ENCODE measurements around the gene CDS1. TPM values are rescaled to one million over a fixed set of nuclear protein-coding genes. Genes with fewer than 3 reads are reported as not detected.

Gene CDS1
- total and polyA plus RNA-seq, 2 experiments from 2014 or later: 10.0 to 22.6 TPM

DNA sequence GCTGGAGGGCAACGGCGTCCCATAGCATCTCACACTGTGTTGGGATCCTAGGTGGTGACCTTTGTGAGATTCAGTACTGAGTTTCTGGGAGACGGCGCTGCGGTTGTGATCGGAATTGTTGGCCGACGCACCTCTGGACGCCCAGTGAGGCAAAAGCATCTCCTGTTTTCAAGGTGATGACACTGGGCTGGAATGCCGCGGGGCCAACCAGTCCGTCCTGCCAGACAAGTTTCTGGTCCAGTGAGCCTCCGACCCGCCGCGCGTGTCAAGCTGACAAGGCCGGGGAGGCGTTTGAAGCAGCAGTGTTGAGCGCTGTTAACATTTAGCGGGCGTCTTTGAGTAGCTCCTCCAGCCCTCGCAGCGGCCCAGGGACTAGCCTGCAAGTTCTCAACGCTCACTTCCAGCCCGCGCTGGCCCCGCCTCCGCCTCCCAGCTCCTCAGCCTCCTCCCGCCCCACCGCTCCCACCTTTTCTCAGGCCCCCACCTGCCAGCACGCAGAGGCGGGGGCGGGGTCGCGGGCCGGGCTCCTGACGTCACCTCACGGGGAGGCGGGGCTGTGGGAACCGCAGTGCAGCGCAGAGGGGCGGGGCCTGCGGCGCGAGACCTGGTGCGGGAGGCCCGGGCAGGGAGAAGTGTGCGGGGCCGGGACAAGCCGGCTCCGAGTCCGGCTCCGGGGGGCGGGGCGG is 482 bp upstream of the CDS1 start (continued):
- TF ChIP-seq, protein P1, sequence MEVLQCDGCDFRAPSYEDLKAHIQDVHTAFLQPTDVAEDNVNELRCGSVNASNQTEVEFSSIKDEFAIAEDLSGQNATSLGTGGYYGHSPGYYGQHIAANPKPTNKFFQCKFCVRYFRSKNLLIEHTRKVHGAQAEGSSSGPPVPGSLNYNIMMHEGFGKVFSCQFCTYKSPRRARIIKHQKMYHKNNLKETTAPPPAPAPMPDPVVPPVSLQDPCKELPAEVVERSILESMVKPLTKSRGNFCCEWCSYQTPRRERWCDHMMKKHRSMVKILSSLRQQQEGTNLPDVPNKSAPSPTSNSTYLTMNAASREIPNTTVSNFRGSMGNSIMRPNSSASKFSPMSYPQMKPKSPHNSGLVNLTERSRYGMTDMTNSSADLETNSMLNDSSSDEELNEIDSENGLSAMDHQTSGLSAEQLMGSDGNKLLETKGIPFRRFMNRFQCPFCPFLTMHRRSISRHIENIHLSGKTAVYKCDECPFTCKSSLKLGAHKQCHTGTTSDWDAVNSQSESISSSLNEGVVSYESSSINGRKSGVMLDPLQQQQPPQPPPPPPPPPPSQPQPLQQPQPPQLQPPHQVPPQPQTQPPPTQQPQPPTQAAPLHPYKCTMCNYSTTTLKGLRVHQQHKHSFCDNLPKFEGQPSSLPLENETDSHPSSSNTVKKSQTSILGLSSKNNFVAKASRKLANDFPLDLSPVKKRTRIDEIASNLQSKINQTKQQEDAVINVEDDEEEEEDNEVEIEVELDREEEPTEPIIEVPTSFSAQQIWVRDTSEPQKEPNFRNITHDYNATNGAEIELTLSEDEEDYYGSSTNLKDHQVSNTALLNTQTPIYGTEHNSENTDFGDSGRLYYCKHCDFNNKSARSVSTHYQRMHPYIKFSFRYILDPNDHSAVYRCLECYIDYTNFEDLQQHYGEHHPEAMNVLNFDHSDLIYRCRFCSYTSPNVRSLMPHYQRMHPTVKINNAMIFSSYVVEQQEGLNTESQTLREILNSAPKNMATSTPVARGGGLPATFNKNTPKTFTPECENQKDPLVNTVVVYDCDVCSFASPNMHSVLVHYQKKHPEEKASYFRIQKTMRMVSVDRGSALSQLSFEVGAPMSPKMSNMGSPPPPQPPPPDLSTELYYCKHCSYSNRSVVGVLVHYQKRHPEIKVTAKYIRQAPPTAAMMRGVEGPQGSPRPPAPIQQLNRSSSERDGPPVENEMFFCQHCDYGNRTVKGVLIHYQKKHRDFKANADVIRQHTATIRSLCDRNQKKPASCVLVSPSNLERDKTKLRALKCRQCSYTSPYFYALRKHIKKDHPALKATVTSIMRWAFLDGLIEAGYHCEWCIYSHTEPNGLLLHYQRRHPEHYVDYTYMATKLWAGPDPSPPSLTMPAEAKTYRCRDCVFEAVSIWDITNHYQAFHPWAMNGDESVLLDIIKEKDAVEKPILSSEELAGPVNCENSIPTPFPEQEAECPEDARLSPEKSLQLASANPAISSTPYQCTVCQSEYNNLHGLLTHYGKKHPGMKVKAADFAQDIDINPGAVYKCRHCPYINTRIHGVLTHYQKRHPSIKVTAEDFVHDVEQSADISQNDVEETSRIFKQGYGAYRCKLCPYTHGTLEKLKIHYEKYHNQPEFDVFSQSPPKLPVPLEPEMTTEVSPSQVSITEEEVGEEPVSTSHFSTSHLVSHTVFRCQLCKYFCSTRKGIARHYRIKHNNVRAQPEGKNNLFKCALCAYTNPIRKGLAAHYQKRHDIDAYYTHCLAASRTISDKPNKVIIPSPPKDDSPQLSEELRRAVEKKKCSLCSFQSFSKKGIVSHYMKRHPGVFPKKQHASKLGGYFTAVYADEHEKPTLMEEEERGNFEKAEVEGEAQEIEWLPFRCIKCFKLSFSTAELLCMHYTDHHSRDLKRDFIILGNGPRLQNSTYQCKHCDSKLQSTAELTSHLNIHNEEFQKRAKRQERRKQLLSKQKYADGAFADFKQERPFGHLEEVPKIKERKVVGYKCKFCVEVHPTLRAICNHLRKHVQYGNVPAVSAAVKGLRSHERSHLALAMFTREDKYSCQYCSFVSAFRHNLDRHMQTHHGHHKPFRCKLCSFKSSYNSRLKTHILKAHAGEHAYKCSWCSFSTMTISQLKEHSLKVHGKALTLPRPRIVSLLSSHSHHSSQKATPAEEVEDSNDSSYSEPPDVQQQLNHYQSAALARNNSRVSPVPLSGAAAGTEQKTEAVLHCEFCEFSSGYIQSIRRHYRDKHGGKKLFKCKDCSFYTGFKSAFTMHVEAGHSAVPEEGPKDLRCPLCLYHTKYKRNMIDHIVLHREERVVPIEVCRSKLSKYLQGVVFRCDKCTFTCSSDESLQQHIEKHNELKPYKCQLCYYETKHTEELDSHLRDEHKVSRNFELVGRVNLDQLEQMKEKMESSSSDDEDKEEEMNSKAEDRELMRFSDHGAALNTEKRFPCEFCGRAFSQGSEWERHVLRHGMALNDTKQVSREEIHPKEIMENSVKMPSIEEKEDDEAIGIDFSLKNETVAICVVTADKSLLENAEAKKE (CRISPR knock-in tag; IDR thresholded peaks at IDR 0.05): no peak
- peak; percentile 14 for TF ChIP-seq JUNB (IDR thresholded peaks at IDR 0.05; ENCODE audit: unreplicated experiment)
- TF ChIP-seq ZNF331 (CRISPR knock-in tag; IDR thresholded peaks at IDR 0.05; ENCODE audit: low read depth): no peak

DNA sequence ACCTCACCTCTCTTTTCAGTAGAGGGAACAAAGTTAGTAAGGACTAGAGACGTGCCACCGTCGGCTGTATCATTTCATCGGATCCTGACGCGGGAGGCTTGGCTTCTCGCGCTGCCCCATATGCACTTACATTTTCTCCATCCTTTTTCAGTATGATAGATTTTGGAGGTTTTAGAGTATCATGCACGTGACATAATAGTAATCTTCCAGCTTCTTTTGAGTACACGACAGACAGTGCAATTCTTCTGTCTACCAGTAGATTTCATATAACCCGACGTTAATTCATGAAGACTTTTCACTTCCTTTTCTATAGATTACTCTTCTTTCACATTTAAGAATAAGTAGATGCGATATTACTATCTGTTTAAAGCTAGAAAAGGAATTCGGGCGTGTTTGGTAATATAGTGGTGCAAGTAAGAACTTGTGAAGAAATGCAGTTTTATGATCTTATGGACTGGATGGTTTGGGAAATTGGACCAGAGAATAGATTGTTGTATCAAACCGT is 1.0 kb downstream of the CDS1 start:
- H4K20me1 ChIP-seq (replicated peaks; ENCODE audit: insufficient read depth): 0 out of 2 replicates have a peak, but pooled peaks cover 6% of the 10 kb centered on the region
- H3K27ac ChIP-seq (ENCODE audit: low read depth): no peak overlapping the region
- Mint-ChIP-seq H3K4me1 (peaks cover 52% of the 10 kb centered on the region), H3K27me3 (ENCODE audit: insufficient read depth, low read depth, poor library complexity) (peaks cover 14% of the 10 kb centered on the region), H3K36me3 (ENCODE audit: low read depth) (peaks cover 32% of the 10 kb centered on the region), H3K9me3 (peaks cover 33% of the 10 kb centered on the region), H3K4me3 (peak overlapping the region; percentile 92), H3K27ac (peak overlapping the region; percentile 66; the same call in 1 of the 2 replicates)
- no peaks in the 10 kb centered on the region for H3K9me2 ChIP-seq (ENCODE audit: insufficient read depth)
- DNase-seq (ENCODE audit: low spot score): no peak
- H3K4me2 ChIP-seq: peak overlapping the region; percentile 79
- peaks cover 18% of the 10 kb centered on the region; the same call in 1 of the 2 replicates for H3K27me3 ChIP-seq (ENCODE audit: insufficient read depth)
- H3K4me3 ChIP-seq: peak overlapping the region; percentile 63
- peaks cover 8% of the 10 kb centered on the region; the same call in 1 of the 2 replicates for H3F3A ChIP-seq (replicated peaks; ENCODE audit: low read depth)
- peaks cover 6% of the 10 kb centered on the region; the same call in 1 of the 2 replicates for H3K36me3 ChIP-seq (ENCODE audit: insufficient read depth)
- no peak for ATAC-seq
- H3K79me2 ChIP-seq (replicated peaks; ENCODE audit: insufficient read depth): peaks cover 53% of the 10 kb centered on the region
- peaks cover 38% of the 10 kb centered on the region for H3K4me1 ChIP-seq (ENCODE audit: insufficient read depth)
- no peak overlapping the region for H2AFZ ChIP-seq
- TF ChIP-seq STAT1 (IDR thresholded peaks at IDR 0.05; ENCODE audit: unreplicated experiment) (no peak), NANOG (IDR thresholded peaks at IDR 0.05; ENCODE audit: borderline replicate concordance) (no peak), ZNF331 (CRISPR knock-in tag; IDR thresholded peaks at IDR 0.05; ENCODE audit: low read depth) (no peak), JUNB (IDR thresholded peaks at IDR 0.05; ENCODE audit: unreplicated experiment) (no peak)
- TF ChIP-seq, protein P1 (CRISPR knock-in tag; IDR thresholded peaks at IDR 0.05): no peak
